ENCODE results near the gene WNK2.
"Not testable (repeated sequence)": the region's sequence is repeated elsewhere in the genome, so short reads cannot be mapped to it uniquely, and the experiment has no call there.

Gene WNK2

DNA sequence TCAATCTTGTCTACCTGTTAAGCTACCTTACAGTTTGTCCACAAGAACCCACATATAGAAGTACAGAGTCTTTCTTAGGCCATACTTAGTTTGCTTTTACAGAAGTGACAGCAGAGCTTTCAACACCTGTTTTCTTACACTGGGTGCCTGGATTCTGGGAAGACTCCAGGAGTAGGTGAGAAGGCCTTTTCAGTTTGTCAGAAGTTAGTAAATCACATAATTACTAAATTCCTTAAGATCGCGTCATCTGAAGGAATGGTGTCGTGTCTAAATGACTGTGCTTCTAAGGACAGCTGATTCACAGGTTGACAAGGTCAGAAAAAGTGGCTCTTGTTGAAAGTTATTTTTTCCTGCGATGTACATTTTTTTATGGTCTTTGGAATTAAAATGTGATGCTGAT is 170.5 kb downstream of the WNK2 start:
- Histone ChIP-seq H3K9me3 (ENCODE audit: control insufficient read depth, insufficient read depth, low read length) (no peaks in the 10 kb centered on the region), H3K4me1 (ENCODE audit: control insufficient read depth, low read length) (peaks cover 8% of the 10 kb centered on the region), H4K20me1 (ENCODE audit: control insufficient read depth, insufficient read depth, low read depth, low read length) (no peaks in the 10 kb centered on the region), H3K9me2 (replicated peaks; ENCODE audit: control insufficient read depth, low read length) (no peaks in the 10 kb centered on the region), H3F3A (ENCODE audit: control insufficient read depth, insufficient read depth) (no peaks in the 10 kb centered on the region), H3K79me2 (ENCODE audit: control insufficient read depth, low read length) (no peaks in the 10 kb centered on the region), H3K36me3 (ENCODE audit: control insufficient read depth, low read length) (no peaks in the 10 kb centered on the region), H3K27me3 (ENCODE audit: control insufficient read depth, low read length) (no peaks in the 10 kb centered on the region), H3K4me2 (ENCODE audit: low read length) (no peak overlapping the region), H3K4me3 (ENCODE audit: low read length) (no peak overlapping the region), H3K27ac (ENCODE audit: low read depth, low read length) (no peak overlapping the region)
- TF ChIP-seq EZH2phosphoT487 (IDR thresholded peaks at IDR 0.05; ENCODE audit: borderline replicate concordance, low read length): no peak

- Histone ChIP-seq H3K4me1 (ENCODE audit: control insufficient read depth, low read length) (peaks cover 8% of the 10 kb centered on the region), H3K27ac (ENCODE audit: low read depth, low read length) (no peak overlapping the region), H3K27me3 (ENCODE audit: control insufficient read depth, low read length) (no peaks in the 10 kb centered on the region), H3F3A (ENCODE audit: control insufficient read depth, insufficient read depth) (no peaks in the 10 kb centered on the region), H3K4me2 (ENCODE audit: low read length) (no peak overlapping the region), H4K20me1 (ENCODE audit: control insufficient read depth, insufficient read depth, low read depth, low read length) (no peaks in the 10 kb centered on the region), H3K36me3 (ENCODE audit: control insufficient read depth, low read length) (no peaks in the 10 kb centered on the region), H3K4me3 (ENCODE audit: low read length) (no peak overlapping the region), H3K79me2 (ENCODE audit: control insufficient read depth, low read length) (no peaks in the 10 kb centered on the region), H3K9me3 (ENCODE audit: control insufficient read depth, insufficient read depth, low read length) (no peaks in the 10 kb centered on the region), H3K9me2 (replicated peaks; ENCODE audit: control insufficient read depth, low read length) (no peaks in the 10 kb centered on the region)
- TF ChIP-seq, protein P1, sequence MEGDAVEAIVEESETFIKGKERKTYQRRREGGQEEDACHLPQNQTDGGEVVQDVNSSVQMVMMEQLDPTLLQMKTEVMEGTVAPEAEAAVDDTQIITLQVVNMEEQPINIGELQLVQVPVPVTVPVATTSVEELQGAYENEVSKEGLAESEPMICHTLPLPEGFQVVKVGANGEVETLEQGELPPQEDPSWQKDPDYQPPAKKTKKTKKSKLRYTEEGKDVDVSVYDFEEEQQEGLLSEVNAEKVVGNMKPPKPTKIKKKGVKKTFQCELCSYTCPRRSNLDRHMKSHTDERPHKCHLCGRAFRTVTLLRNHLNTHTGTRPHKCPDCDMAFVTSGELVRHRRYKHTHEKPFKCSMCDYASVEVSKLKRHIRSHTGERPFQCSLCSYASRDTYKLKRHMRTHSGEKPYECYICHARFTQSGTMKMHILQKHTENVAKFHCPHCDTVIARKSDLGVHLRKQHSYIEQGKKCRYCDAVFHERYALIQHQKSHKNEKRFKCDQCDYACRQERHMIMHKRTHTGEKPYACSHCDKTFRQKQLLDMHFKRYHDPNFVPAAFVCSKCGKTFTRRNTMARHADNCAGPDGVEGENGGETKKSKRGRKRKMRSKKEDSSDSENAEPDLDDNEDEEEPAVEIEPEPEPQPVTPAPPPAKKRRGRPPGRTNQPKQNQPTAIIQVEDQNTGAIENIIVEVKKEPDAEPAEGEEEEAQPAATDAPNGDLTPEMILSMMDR (IDR thresholded peaks at IDR 0.05; ENCODE audit: low read depth, low read length, poor library complexity, severe bottlenecking): no peak
- no peak for TF ChIP-seq EZH2phosphoT487 (IDR thresholded peaks at IDR 0.05; ENCODE audit: borderline replicate concordance, low read length)
Observed at GRCh38 chr9:93355827-93356226, 171.9 kb downstream of the WNK2 start.

- H3K27ac ChIP-seq (ENCODE audit: low read depth, low read length): no peak overlapping the region
- no peak overlapping the region for H3K4me3 ChIP-seq (ENCODE audit: low read length)
- TF ChIP-seq, protein P1 (IDR thresholded peaks at IDR 0.05; ENCODE audit: low read depth, low read length, poor library complexity, severe bottlenecking): no peak
- TF ChIP-seq EZH2phosphoT487 (IDR thresholded peaks at IDR 0.05; ENCODE audit: borderline replicate concordance, low read length): no peak
- H4K20me1 ChIP-seq (ENCODE audit: control insufficient read depth, insufficient read depth, low read depth, low read length): no peaks in the 10 kb centered on the region
- H3K4me1 ChIP-seq (ENCODE audit: control insufficient read depth, low read length): peaks cover 8% of the 10 kb centered on the region
- H3K79me2 ChIP-seq (ENCODE audit: control insufficient read depth, low read length): no peaks in the 10 kb centered on the region
- no peaks in the 10 kb centered on the region for H3K9me2 ChIP-seq (replicated peaks; ENCODE audit: control insufficient read depth, low read length)
- peaks cover 10% of the 10 kb centered on the region; the same call in 1 of the 2 replicates for H3K9me3 ChIP-seq (ENCODE audit: control insufficient read depth, insufficient read depth, low read length)
- no peaks in the 10 kb centered on the region for H3K36me3 ChIP-seq (ENCODE audit: control insufficient read depth, low read length)
- no peaks in the 10 kb centered on the region for H3F3A ChIP-seq (ENCODE audit: control insufficient read depth, insufficient read depth)
- H3K27me3 ChIP-seq (ENCODE audit: control insufficient read depth, low read length): no peaks in the 10 kb centered on the region
- no peak overlapping the region for H3K4me2 ChIP-seq (ENCODE audit: low read length)
Observed at GRCh38 chr9:93357649-93358048, 173.7 kb downstream of the WNK2 start.

DNA sequence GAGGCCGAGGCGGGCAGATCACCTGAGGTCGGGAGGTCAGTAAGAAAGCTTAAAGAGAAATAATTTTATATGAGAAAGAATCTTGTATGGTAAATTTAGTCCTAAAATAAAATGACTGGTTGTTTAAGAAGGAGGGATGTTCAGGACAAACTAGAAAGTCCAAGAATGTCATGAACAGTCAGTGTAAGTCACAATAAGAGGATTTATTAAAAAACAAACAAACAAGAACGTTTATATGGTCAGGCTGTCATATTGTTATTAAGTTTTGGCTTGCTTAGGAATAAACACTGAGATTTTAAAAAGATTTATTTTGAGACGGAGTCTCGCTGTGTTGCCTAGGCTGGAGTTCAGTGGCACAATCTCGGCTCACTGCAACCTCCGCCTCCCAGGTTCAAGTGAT is 176.0 kb downstream of the WNK2 start:
- H3K9me2 ChIP-seq (replicated peaks; ENCODE audit: control insufficient read depth, low read length); H3K27ac ChIP-seq (ENCODE audit: low read depth, low read length); H3K4me3 ChIP-seq (ENCODE audit: low read length); H3F3A ChIP-seq (ENCODE audit: control insufficient read depth, insufficient read depth); H3K27me3 ChIP-seq (ENCODE audit: control insufficient read depth, low read length); H3K36me3 ChIP-seq (ENCODE audit: control insufficient read depth, low read length); H3K4me1 ChIP-seq (ENCODE audit: control insufficient read depth, low read length); H3K79me2 ChIP-seq (ENCODE audit: control insufficient read depth, low read length); H4K20me1 ChIP-seq (ENCODE audit: control insufficient read depth, insufficient read depth, low read depth, low read length); H3K4me2 ChIP-seq (ENCODE audit: low read length): not testable (repeated sequence)
- H3K9me3 ChIP-seq (ENCODE audit: control insufficient read depth, insufficient read depth, low read length): peaks cover 14% of the 10 kb centered on the region; the same call in 1 of the 2 replicates

Measured in DOHH2 (cell line).